Stimulated activated effector memory CD8-positive, alpha-beta T cell treated with anti-CD3 and anti-CD28 coated beads, Interleukin-12 subunit alpha, Interleukin-12 subunit beta, amount 100 ng/mL, for 72 hours (primary cell): ENCODE results near the gene MAP2K3.

Experiments
- ATAC-seq: fragments of 150-1000 bp; cut with Tn5 transposase; 2 replicates; pipeline ENCODE4 v1.10.0; 2021
- DNase-seq, 2 donors: peaks; one replicate each; pipeline ENCODE4 v3.0.0; 2021 to 2022; ENCODE audit warnings: low spot score in 2 of 2
- H3K27ac Mint-ChIP-seq: one replicate; pipeline ENCODE4 v1.8.0; 2022; ENCODE audit warnings: mild to moderate bottlenecking, mixed read lengths
- H3K36me3 Mint-ChIP-seq: one replicate; pipeline ENCODE4 v1.8.0; 2022; ENCODE audit warnings: mild to moderate bottlenecking, mixed read lengths
- H3K4me1 Mint-ChIP-seq: one replicate; pipeline ENCODE4 v1.8.0; 2022; ENCODE audit warnings: mixed read lengths
- H3K4me3 Mint-ChIP-seq: one replicate; pipeline ENCODE4 v1.8.0; 2022; ENCODE audit warnings: mild to moderate bottlenecking, mixed read lengths
- H3K9me3 Mint-ChIP-seq: one replicate; pipeline ENCODE4 v1.8.0; 2022; ENCODE audit warnings: mixed read lengths

Gene MAP2K3

DNA sequence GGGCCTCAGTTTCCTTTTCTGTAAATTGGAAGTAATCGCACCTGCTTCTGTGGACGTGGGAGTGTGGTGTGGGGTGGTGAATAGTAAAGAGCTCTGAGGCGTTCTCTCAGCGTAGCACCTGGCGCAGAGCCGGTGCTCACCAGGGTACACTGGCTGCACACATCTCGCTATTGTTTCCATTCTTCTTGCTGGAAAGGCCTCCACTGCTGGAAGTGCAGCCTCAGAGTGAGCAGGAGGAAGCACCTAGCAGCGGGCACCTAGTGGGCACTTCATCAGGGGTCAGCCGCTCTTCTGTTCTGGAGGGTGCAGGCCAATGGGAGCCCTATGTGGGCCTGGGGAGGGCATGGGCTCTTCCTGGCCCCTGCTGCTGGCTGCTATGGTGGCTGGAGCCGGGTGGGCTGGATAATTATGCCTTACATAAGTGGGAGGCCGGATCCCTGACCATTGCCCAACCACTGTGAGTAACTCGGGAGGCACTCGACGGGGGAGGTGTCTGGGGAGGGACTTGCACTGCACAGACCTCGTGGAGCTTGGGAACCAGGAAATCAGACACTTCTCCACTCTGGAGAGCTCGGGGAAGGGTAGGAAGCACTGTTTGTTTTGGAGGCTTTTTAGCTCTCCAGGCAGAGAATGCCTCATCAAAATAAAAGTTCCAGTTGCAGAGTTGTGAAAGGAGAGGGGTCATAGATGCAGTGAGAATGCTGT, 1.7 kb downstream of the MAP2K3 start:
- Mint-ChIP-seq H3K36me3 (peaks cover 49% of the 10 kb centered on the region), H3K27ac (peak overlapping the region; percentile 89), H3K4me1 (peaks cover 72% of the 10 kb centered on the region), H3K4me3 (peak overlapping the region; percentile 99), H3K9me3 (no peaks in the 10 kb centered on the region)
- no peak for ATAC-seq
- DNase-seq = no peak

GRCh38 chr17:21286909-21287702, 2.6 kb downstream of the MAP2K3 start:
- ATAC-seq (peak; percentile 1), DNase-seq (peak in 1 of 2 donors; percentile 71)
- Mint-ChIP-seq H3K4me3 (peak overlapping the region; percentile 99), H3K9me3 (no peaks in the 10 kb centered on the region), H3K4me1 (peaks cover 79% of the 10 kb centered on the region), H3K27ac (peak overlapping the region; percentile 89), H3K36me3 (peaks cover 58% of the 10 kb centered on the region)

DNA sequence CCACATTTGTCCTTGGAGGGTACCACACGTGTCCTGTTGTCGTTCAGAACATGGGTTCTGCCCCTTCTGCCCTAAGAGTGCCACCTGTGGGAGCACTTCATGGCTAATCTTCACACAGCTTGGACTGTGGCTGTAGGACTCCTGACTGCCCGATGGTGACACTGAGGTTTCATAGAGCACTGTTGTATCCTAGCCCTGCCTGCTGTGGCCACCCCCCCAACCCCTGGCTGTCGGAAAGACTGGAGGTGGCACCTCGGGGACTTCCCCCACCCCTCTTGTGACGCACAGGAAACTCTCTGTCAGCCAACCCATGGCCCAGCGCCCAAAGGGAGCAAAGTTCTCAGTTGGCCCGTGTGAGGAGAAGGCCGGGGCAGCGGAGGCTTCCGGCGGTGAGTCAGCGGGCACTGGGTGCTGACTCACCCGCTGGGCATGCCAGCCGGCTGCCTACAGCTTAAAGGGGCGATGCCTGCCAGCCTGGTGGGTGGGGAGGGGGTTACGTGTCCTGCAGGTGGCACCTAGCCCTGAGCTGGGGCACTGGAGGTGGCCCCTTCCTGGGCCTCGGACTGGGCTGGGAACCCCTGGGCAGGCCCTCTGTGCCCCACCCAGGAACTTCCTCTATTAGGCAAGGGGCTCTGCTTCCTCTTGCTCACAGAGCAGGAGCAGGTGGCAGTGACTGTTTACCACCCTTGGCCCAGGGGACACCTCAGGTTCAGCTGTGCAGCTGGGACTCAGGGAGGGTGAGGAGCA, 3.4 kb downstream of the MAP2K3 start:
- DNase-seq (peak; percentile 85 to 96), ATAC-seq (peak; percentile 81)
- Mint-ChIP-seq H3K9me3 (no peaks in the 10 kb centered on the region), H3K4me3 (peak overlapping the region; percentile 99), H3K27ac (peak overlapping the region; percentile 89), H3K36me3 (peaks cover 65% of the 10 kb centered on the region), H3K4me1 (peaks cover 79% of the 10 kb centered on the region)

DNA sequence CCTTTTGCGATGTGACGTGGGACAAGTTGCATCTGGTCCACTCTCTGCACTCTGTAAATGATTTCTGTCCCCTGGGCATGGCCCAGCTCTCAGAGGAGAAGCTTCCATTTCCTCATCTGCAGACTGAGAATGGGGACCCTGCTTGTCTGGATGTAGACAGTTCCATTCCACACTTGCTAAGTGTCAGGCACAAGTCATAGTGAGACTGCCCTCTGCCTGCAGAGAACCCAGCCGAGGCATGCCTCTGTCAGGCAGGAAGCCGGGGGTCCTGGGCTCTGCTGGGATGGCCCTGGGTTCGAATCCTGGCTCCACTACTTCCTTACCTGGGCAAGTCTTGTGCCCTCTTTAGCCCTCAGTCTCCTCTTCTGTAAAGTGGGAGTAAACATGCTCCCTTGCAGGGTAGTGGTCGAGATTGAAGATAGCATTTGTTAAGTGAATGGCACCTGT, 4.1 kb downstream of the MAP2K3 start:
- Mint-ChIP-seq H3K4me3 (peak overlapping the region; percentile 99), H3K9me3 (no peaks in the 10 kb centered on the region), H3K27ac (peak overlapping the region; percentile 89), H3K4me1 (peaks cover 75% of the 10 kb centered on the region), H3K36me3 (peaks cover 71% of the 10 kb centered on the region)
- ATAC-seq = peak; percentile 16
- DNase-seq = peak; percentile 27 to 64

- ATAC-seq (no peak), DNase-seq (no peak)
- Mint-ChIP-seq H3K9me3 (no peaks in the 10 kb centered on the region), H3K4me1 (peaks cover 80% of the 10 kb centered on the region), H3K4me3 (peak overlapping the region; percentile 99), H3K36me3 (peaks cover 71% of the 10 kb centered on the region), H3K27ac (peak overlapping the region; percentile 89)
Measured at GRCh38 chr17:21289175-21289901, 4.8 kb downstream of the MAP2K3 start.

DNA sequence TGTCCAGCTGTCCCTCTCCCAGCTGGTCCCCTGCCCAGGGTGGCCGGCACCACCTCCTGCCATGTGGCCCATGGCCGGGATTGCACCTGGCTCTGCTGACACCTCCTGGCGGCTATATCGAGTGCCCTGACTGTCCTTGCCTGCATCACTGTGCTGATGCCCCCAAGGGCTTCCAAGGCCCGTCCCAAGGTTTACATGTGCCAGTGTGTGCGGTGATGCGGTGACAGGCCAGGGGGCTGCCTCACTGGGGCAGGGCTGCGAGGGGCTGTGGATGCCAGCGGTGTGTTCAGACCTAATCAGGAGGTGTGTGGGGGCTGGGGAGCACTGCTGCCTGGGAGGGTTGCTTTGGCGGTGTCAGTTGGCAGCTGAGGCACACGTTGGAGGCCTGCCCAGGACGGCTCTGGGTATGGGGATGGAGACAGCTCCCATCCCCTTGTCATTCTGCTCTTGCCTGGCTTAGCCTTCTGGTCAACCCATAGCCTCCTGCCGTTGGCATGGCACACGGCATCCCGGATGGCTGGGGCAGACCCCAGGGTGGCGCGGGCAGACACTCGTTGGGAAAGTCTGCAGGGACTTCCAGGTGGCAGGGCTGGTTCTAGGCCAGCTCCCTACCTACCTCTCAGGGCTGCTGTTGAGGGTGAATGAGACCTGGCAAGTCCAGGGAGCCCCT, 5.5 kb downstream of the MAP2K3 start:
- Mint-ChIP-seq H3K27ac (peak overlapping the region; percentile 89), H3K4me3 (peak overlapping the region; percentile 99), H3K36me3 (peaks cover 71% of the 10 kb centered on the region), H3K9me3 (peaks cover 4% of the 10 kb centered on the region), H3K4me1 (peaks cover 87% of the 10 kb centered on the region)
- ATAC-seq (no peak), DNase-seq (no peak)

DNA sequence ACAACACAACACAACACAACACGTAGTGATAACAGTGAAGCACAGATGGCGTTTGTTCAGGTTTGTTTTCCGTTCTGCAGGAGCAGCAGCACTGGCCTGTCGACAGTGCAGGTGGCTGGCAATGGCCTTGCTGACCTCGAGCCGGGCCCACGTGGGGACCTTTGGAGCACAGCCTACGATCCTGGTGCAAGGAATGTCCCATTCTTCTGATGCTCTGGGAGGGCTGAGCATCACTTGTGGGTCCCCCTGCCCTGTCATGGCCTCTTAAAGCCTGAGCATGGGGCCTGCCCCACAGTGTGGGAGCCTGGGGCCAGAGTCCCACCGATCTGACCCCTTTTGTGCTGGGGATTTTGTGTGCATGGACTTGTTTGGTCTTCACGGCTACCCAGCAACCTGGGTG, 6.8 kb downstream of the MAP2K3 start:
- Mint-ChIP-seq H3K4me3 (no peak overlapping the region), H3K4me1 (peaks cover 87% of the 10 kb centered on the region), H3K36me3 (peaks cover 65% of the 10 kb centered on the region), H3K9me3 (peaks cover 4% of the 10 kb centered on the region), H3K27ac (no peak overlapping the region)
- DNase-seq (no peak), ATAC-seq (no peak)

- Mint-ChIP-seq H3K4me3 (no peak overlapping the region), H3K27ac (peak overlapping the region; percentile 86), H3K36me3 (peaks cover 65% of the 10 kb centered on the region), H3K4me1 (peaks cover 85% of the 10 kb centered on the region), H3K9me3 (peaks cover 4% of the 10 kb centered on the region)
- DNase-seq = no peak
- ATAC-seq = no peak
Measured at GRCh38 chr17:21291862-21292261, 7.4 kb downstream of the MAP2K3 start.

- Mint-ChIP-seq H3K4me3 (no peak overlapping the region), H3K36me3 (peaks cover 64% of the 10 kb centered on the region), H3K4me1 (peaks cover 72% of the 10 kb centered on the region), H3K9me3 (peaks cover 4% of the 10 kb centered on the region), H3K27ac (no peak overlapping the region)
- ATAC-seq (no peak), DNase-seq (no peak)
Measured at GRCh38 chr17:21292867-21293830, 8.6 kb downstream of the MAP2K3 start.

GRCh38 chr17:21293831-21294210, 9.3 kb downstream of the MAP2K3 start:
- Mint-ChIP-seq H3K4me3 (no peak overlapping the region), H3K4me1 (peaks cover 65% of the 10 kb centered on the region), H3K9me3 (peaks cover 4% of the 10 kb centered on the region), H3K36me3 (peaks cover 64% of the 10 kb centered on the region), H3K27ac (peak overlapping the region; percentile 89)
- ATAC-seq (no peak), DNase-seq (no peak)

DNA sequence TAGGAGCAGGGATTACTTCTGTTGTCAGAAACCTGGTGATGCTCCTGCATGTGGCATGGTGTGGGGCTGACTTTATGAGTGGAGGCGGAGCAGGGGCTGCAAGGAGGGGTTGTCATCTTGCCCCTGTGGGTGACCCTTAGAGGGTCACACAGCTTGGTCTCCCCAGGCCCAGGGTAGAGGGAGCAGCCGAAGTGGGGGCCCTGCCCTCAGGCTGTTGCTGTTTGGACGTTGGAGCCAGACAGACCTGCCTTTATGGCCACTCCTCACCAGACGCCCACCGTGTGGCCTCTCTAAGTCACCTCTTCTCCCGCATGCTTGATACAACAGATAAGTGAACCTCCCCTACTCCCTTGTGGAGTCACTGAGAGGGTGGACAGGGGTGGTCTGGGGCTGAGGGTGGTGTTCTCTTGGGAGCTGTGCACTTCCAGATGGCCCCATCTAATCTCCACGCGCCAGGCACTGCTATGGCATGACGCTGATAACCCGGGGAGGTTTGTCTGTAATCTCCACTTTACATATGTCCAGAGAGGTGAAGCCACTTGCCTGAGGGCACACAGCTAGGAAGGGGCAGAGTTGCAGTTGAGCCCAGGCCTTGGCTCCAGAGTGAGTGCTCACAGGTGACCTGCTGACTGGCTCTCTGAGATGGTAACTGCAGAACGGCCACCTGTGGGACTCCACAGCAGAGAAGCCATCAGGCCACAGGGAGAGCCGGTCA, 10.0 kb downstream of the MAP2K3 start:
- peaks cover 68% of the 10 kb centered on the region for H3K36me3 Mint-ChIP-seq
- peaks cover 4% of the 10 kb centered on the region for H3K9me3 Mint-ChIP-seq
- no peak for ATAC-seq
- peak overlapping the region; percentile 89 for H3K27ac Mint-ChIP-seq
- no peak for DNase-seq
- no peak overlapping the region for H3K4me3 Mint-ChIP-seq
- H3K4me1 Mint-ChIP-seq = peaks cover 59% of the 10 kb centered on the region

DNA sequence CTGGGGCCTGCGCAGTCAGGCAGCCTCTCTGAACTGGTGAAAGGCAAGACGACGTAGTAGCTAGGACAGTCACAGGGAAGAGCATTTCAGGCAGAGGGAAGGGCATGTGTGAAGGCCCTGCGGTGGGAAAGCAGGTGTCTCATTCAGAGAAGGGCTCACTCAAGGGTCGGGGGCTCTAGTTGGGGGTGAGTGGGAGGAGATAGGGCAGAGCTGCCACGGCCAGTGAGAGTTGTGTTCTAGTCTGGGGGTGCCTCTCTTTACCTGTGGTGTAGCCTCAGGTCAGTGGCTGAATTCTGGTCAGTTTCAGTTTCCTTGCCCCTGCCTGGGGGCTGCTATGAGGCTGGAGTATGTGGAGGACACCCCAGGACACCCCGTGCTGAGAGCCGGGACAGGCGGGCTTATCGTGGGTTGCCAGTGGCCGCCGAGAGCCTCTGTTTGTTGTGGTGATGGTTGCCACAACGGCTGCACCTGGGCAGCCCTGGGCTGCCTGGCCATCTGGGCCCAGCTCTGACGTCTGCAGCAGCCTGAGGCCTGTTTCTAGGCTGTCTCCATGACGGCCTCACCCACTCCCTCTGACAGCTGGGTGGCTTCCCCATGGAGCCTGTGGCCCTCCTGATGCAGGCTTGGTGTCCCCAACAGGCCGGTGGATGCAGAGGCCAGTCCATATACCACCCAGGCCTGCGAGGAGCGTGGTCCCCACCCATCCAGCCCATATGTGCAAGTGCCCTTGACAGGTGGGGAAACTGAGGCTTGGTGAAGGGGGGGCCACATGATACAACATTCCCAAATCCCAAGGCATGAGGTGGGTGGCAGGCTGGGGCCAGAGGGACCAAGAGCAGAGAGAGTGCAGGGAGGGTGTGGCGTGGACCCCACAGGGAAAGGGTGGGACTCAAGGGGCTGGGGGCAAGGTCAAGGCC, 10.8 kb downstream of the MAP2K3 start:
- DNase-seq (no peak), ATAC-seq (no peak)
- peaks cover 72% of the 10 kb centered on the region for H3K36me3 Mint-ChIP-seq
- H3K4me3 Mint-ChIP-seq = no peak overlapping the region
- peaks cover 51% of the 10 kb centered on the region for H3K4me1 Mint-ChIP-seq
- peaks cover 4% of the 10 kb centered on the region for H3K9me3 Mint-ChIP-seq
- peak overlapping the region; percentile 89 for H3K27ac Mint-ChIP-seq
